ENCODE measurements around the gene GALNT16.

GALNT16 gene

GRCh38 chr14:69342928-69343525, 83.1 kb downstream of the GALNT16 start:
- DNase-seq = no peak

- DNase-seq = no peak
These were observed 84.2 kb downstream of the GALNT16 start for GRCh38 chr14:69344171-69344570.

DNA sequence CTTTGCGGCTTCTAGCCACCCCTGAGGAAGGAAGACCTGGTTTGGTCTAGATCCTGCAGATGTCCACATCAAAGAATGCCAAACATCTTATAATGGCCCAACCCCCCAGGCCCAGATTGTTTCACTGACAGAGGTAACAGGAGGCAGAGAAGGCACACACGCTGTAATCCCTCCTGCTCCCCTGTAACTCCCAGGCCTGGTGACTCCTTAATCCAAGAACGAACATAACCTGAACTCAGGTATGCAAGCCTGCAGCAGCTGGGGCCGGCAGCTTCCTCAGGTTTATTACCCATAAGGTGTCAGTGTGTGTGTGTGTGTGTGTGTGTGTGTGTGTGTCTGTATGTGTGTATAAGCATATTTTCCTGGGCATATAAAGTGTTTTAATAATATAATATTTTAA, 85.4 kb downstream of the GALNT16 start:
- no peak for DNase-seq

GRCh38 chr14:69346710-69347109, 86.8 kb downstream of the GALNT16 start:
- no peak for DNase-seq

DNA sequence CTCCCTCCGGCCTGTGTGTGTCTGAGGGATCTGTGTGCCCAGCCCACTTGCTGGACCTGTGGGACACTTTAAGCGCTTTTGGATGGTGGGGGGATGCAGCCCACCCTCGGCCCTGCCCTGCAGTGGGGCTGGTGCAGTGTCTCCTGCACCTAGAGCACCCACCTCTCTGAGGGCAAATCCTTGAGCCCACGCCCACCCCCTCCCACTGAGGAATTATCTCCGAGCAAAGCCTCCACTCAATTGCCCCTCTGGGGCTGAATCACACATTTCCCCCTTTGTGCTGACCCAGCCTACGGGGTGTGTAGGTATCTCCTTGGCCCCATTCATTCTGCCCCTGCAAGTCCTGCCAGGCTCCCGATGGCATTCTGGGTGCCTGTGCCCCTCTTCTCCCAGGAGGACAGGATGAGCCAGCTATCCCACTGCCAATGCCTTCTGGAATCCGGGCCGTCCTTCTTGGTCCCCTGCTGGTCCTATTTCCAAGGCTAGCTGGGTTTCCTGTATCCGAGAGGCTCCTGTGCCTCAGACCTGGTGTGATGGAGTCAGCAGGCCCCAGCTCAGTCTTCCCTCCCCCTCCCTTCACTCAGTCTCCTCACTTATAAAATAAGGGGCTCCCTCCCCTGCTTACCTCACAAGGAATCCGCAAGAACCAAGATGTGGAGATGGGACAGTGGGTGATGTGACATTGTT, 89.3 kb downstream of the GALNT16 start:
- no peak for DNase-seq

DNA sequence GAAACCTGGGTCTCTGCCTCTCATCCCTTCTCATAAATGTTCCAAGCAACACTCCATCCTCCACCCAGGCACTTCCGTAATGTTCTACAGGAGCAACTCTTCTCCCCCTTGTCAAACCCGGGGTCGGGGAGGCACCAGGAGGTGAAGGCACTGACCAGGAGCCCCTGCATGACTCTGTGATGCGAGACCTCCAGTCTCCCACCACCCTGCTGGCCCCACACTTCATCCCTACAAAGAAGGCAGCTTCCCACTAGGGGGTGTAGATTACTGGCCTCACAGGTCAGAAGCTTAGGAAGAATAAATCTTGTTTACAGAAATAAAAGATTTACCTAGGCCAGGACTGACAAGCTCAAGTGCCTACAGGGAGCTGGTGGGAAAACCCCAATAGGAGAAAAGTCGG, 90.9 kb downstream of the GALNT16 start:
- DNase-seq = no peak

- peak in 1 of 5 experiments; percentile 6 for DNase-seq
These were observed 91.4 kb downstream of the GALNT16 start for GRCh38 chr14:69351385-69351784.

GRCh38 chr14:69351911-69352310, 92.0 kb downstream of the GALNT16 start:
- no peak for DNase-seq

GRCh38 chr14:69353168-69353567, 93.2 kb downstream of the GALNT16 start:
- DNase-seq = no peak

DNA sequence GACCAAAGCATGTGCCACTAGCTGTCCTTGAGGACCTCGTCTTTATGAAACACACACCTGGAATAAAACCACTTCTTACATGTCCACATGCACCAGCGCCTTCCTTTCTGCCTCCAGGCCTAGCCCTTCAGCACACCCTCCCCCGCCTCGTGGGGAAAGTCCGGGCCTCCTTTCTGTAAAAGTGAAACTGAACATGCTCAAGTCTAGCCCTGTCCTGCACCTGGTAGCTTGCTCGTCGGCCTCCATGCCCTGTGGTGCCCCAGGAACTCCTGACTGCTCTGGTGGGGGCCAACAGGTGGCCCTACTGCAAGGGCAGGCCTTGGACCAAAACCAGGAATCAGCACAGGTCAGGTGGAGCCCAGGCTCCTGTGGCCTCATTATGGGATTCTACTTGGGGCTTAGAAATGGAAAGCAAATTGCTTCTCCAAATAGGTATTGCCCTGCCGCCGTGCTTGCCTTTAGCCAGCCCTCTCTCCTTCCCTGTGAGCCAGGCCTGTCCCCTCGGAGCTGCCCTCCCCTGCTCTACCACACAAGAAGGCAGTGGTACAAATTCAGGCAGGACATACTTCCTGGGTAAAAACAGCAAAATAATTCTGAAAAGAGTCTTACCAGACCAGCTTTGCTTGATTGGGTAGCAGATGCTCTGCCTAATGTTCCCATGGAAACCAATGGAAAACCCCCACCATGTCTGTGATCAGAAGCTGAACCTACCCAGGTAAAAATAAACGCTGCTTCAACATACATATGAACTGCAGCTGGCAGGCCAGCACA, 94.6 kb downstream of the GALNT16 start:
- peak in 3 of 5 experiments; percentile 25 to 84 (median 49) for DNase-seq

- no peak for DNase-seq
These were observed 95.2 kb downstream of the GALNT16 start for GRCh38 chr14:69355154-69355597.

- no peak for DNase-seq
These were observed 95.8 kb downstream of the GALNT16 start for GRCh38 chr14:69355607-69356281.

DNA sequence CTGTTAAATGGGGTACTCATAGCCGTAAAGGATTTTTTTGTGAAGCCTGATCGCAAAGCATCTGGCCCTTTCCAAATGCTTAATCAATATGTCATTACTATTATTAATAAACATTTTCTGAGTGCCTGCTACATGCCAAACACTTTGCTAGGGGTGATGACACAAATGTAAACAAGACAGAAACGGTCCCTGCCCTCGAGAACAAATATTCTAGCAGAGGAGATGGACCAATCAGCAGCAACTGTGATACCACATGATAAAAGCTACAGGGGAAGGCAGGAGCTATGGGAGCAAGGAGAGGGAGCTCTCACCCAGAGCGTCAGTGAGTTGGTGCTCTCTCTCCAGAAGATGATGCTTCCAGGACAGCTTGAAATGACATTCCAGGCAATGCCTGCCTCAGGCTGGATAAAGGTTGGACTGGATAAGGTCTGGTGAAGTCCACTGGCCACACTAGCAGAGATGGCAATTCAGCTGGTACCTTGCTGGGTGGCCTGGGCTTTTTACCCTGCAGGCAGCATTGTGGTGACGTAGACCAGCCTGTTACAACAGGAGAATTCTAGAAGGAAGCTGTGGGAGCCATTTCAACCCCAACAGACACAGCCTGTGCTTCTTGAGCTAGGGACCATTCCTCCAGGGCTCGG, 97.1 kb downstream of the GALNT16 start:
- no peak for DNase-seq

GRCh38 chr14:69357544-69358200, 97.7 kb downstream of the GALNT16 start:
- no peak for DNase-seq

DNA sequence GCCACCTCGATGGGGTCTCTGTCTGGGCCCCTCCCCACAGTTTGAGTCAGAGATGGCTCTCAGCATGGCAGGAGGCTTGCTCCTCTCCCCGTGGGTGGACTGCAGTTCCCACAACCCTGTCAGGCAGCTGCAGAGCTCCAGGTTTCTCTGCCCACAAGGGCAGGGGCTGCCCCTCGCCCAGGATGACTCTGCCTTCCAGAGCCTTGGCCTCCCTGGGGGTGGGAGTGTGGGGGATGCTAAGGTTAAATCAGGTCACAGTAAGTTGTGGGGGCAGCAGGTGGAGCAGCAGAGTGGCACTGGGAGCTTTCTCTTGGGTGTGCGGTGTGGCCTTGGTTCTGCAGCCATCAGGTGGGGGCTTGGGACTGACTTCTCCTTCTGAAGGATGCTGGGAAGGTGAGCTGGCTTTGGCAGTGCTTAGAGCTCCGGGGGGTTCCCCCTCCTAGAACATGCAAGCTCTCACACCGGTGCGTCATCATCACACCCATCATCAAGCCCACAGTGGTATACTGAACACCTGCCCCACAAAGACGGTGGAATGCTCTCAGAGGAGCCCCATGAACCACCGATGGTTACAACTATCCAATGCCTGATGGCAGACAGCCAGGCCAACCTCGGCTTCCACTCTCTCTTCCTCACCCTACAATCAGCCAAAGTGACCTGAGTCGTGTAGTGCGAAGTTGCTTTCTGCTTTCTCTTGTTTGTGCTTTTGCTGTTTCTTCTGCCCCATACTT, 98.4 kb downstream of the GALNT16 start:
- DNase-seq = peak in 2 of 5 experiments; percentile 7 to 11

- no peak for DNase-seq
These were observed 99.0 kb downstream of the GALNT16 start for GRCh38 chr14:69358966-69359365.

DNA sequence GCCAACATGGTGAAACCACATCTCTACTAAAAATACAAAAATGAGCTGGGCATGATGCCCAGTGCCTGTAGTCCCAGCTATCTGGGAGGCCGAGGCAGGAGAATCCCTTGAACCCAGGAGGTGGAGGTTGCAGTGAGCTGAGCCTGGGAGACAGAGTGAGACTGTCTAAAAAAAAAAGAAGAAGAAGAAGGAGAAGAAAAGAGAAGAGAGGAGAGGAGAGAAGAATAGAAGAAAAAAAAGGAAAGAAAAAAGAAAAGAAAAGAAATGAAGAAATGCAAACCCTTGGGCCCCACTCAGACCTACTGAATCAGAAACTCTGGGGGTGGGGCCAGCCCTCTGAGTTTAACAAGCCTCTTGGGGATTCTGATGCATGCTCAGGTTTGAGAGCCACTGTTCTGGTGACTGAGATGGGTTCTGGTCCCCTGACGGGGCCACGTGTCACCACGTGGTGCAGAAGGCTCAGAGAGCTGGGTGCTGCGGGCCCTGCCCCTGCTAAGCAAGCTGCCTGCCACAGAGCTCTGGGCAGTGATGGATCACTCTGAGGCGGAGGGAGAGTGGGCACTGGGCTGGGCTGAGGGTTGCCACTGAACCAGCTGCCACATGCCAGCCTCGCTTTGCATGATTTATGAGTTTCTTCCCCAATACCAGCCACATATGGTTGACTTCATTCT, 100.6 kb downstream of the GALNT16 start:
- no peak for DNase-seq

DNA sequence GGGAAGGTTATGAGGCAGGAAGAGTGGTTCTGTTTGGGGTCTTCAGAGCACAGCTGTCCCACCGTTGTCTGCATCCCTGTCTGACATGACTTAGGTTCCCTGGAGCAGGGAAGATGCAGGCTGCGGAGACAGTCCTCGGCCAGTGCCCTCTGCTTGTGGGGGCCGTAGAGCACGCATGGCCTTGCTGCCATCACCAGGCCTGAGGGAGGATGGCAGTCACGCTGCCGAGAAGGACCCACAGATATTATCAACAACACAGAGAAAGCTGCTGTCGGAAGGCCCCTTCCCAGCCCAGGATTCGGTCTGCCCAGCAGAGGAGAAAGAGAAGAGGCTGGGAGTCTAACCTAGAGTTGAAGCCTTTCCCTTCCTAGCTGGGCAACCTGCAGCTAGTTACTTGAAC, 103.1 kb downstream of the GALNT16 start:
- no peak for DNase-seq

DNA sequence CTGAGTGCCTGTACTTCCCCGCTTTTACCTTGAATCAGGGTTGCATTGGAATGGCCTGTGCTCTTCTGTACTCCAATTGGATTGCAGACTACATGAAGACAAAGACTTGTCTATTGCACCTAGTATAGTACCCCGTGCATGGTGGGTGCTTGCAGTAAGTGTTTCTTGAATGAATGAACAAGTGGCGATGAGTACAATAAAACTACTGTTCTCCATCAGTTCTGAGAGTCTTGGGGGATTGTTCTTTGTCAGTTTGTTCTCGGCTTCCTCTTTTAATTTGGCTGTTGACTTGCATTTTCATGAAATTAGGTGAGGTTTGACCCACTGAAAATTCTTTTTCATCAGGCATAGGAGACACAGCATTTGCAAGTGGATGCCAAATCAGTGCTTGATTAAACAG, 104.0 kb downstream of the GALNT16 start:
- no peak for DNase-seq

- no peak for DNase-seq
These were observed 104.4 kb downstream of the GALNT16 start for GRCh38 chr14:69364378-69364777.

GRCh38 chr14:69366069-69366468, 106.1 kb downstream of the GALNT16 start:
- no peak for DNase-seq

Measured in T-helper 2 cell (primary cell).